ENCODE data around the gene HDAC10.
"Not testable (repeated sequence)": the region's sequence is repeated elsewhere in the genome, so short reads cannot be mapped to it uniquely, and the experiment has no call there.

HDAC10 gene

GRCh38 chr22:50278956-50279619 lies 28.0 kb upstream of the HDAC10 start:
- Histone ChIP-seq H3K9me3 (no peaks in the 10 kb centered on the region), H3K4me1 (peaks cover 23% of the 10 kb centered on the region), H3K9ac (no peak overlapping the region), H3K36me3 (peaks cover 93% of the 10 kb centered on the region), H4K20me1 (peaks cover 86% of the 10 kb centered on the region), H3K4me2 (no peak overlapping the region), H3K27ac (no peak overlapping the region), H3K27me3 (no peaks in the 10 kb centered on the region), H3K4me3 (no peak overlapping the region)
- no peak for TF ChIP-seq Cebpa-rat (IDR thresholded peaks at IDR 0.05)

DNA sequence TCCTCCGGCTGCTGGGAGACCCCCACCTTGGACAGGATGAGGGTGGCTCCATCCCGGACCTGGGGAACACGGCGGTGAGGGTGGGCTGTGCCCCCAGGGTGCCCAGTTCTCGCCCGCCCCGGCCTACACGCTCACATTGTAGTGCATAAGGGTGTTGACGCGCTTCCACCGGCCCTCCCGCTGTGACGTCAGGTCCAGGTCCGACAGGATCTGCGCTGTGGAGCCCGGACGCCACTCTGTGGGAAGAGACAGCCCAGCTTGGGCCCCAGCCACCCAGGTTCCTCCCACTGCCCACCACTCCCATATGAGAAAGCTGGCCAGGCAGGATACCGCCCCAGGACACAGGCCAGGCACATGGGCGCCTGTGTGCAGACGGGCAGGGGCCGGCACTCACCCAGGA lies 27.4 kb upstream of the HDAC10 start:
- no peak for TF ChIP-seq Cebpa-rat (IDR thresholded peaks at IDR 0.05)
- peaks cover 88% of the 10 kb centered on the region for H4K20me1 ChIP-seq
- no peak overlapping the region for H3K4me3 ChIP-seq
- no peaks in the 10 kb centered on the region for H3K27me3 ChIP-seq
- peaks cover 92% of the 10 kb centered on the region for H3K36me3 ChIP-seq
- H3K4me1 ChIP-seq = peaks cover 29% of the 10 kb centered on the region
- H3K9ac ChIP-seq = no peak overlapping the region
- no peaks in the 10 kb centered on the region for H3K9me3 ChIP-seq
- H3K4me2 ChIP-seq = no peak overlapping the region
- no peak overlapping the region for H3K27ac ChIP-seq

DNA sequence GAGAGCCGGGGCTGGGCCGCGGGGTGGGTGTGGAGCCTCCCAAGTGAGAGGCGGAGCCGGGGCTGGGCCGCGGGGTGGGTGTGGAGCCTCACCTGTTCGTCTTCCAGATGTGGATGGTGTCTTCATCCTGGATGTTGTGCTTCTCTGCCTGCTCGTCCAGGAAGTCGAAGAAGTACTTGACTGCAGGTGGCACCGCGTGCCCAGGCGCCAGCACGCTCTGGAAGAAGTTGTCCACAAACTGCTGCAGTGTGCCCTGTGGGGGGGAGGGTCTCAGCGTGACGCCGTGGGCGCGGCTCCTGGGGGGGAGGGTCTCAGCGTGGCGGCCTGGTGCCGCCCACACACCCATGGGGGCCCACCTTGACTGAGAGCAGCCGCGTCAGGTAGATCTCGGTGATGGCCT lies 26.7 kb upstream of the HDAC10 start:
- H3K9ac ChIP-seq = no peak overlapping the region
- peaks cover 85% of the 10 kb centered on the region for H3K36me3 ChIP-seq
- H3K4me1 ChIP-seq = peaks cover 33% of the 10 kb centered on the region
- H3K4me3 ChIP-seq = no peak overlapping the region
- no peak overlapping the region for H3K27ac ChIP-seq
- no peak overlapping the region for H3K4me2 ChIP-seq
- H3K27me3 ChIP-seq = no peaks in the 10 kb centered on the region
- peaks cover 87% of the 10 kb centered on the region for H4K20me1 ChIP-seq
- no peaks in the 10 kb centered on the region for H3K9me3 ChIP-seq
- TF ChIP-seq Cebpa-rat (IDR thresholded peaks at IDR 0.05) = no peak

GRCh38 chr22:50276143-50276542 lies 25.1 kb upstream of the HDAC10 start:
- peaks cover 78% of the 10 kb centered on the region for H4K20me1 ChIP-seq
- H3K4me3 ChIP-seq = no peak overlapping the region
- H3K9me3 ChIP-seq = no peaks in the 10 kb centered on the region
- no peak overlapping the region for H3K9ac ChIP-seq
- H3K4me2 ChIP-seq = peak overlapping the region; percentile 8; the same call in 1 of the 2 replicates
- peaks cover 69% of the 10 kb centered on the region for H3K36me3 ChIP-seq
- H3K27me3 ChIP-seq = no peaks in the 10 kb centered on the region
- H3K27ac ChIP-seq = no peak overlapping the region
- TF ChIP-seq Cebpa-rat (IDR thresholded peaks at IDR 0.05) = no peak
- peaks cover 49% of the 10 kb centered on the region for H3K4me1 ChIP-seq

DNA sequence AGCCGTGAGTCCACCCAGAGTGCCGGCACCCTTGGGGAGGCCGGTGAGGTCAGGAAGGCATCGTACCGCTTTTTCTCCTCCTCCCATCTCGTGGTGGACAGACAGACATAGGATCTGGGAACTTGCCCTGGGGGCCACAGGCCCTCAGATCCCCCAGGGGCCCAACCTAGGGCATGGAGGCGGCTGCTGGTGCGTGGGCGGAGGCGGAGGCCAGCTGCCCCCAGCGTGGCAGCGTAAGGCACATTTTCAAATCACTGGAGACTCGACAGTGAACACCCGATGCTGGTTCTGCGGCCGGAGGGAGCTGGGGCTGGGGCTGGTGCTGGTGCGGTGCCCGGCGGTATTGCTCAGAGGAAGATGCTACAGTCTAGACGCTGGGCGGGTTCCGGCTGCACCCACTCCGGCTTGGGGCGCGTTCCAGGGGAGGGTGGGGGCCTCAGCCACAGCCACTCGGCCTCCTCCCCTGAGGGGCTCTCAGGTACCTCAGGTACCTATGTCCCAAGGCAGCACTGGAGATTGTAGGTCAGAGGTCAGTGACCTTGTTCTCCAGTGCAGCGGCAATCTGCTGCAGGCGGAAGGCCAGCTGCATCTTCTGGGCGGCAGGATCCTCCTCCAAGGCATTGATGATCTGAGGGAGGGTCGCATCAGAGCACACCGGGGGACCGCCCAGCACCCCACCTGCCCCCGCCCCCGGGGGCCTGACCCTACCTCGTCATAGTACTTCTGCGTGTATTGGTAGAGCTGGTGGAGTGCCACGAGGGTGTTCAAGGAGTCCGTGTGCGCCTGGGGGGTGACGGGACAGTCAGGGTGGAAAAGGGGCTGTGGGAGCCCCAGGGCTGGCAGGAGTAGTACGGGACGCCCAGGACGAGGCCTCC lies 24.4 kb upstream of the HDAC10 start:
- peak overlapping the region; percentile 8; the same call in 1 of the 2 replicates for H3K4me2 ChIP-seq
- H3K27ac ChIP-seq = no peak overlapping the region
- no peak overlapping the region for H3K4me3 ChIP-seq
- H3K4me1 ChIP-seq = peaks cover 57% of the 10 kb centered on the region
- H3K36me3 ChIP-seq = peaks cover 62% of the 10 kb centered on the region
- no peaks in the 10 kb centered on the region for H3K9me3 ChIP-seq
- no peak overlapping the region for H3K9ac ChIP-seq
- H3K27me3 ChIP-seq = no peaks in the 10 kb centered on the region
- TF ChIP-seq Cebpa-rat (IDR thresholded peaks at IDR 0.05) = no peak
- H4K20me1 ChIP-seq = peaks cover 78% of the 10 kb centered on the region

DNA sequence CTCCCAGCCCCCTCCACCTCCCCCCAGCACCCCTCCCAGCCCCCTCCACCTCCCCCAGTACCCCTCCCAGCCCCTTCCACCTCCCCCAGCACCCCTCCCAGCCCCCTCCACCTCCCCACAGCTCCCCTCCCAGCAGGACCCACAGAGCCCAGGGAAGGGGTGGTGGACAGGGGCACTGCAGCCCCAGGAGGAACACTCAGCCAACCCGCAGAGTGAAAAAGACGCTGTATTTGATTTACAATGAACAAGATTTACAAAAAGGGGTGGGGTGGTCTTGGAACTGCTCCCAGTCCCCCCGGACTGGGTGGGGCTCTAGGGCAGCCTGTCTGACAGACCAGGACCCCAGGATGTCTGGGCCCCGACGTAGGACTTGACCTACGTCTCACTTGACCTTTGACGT lies 23.7 kb upstream of the HDAC10 start:
- peaks cover 56% of the 10 kb centered on the region for H3K36me3 ChIP-seq
- H3K4me2 ChIP-seq = no peak overlapping the region
- H4K20me1 ChIP-seq = peaks cover 71% of the 10 kb centered on the region
- H3K4me1 ChIP-seq = peaks cover 58% of the 10 kb centered on the region
- H3K9me3 ChIP-seq = no peaks in the 10 kb centered on the region
- no peak overlapping the region for H3K27ac ChIP-seq
- no peak overlapping the region for H3K9ac ChIP-seq
- no peak overlapping the region for H3K4me3 ChIP-seq
- no peaks in the 10 kb centered on the region for H3K27me3 ChIP-seq
- no peak for TF ChIP-seq Cebpa-rat (IDR thresholded peaks at IDR 0.05)

DNA sequence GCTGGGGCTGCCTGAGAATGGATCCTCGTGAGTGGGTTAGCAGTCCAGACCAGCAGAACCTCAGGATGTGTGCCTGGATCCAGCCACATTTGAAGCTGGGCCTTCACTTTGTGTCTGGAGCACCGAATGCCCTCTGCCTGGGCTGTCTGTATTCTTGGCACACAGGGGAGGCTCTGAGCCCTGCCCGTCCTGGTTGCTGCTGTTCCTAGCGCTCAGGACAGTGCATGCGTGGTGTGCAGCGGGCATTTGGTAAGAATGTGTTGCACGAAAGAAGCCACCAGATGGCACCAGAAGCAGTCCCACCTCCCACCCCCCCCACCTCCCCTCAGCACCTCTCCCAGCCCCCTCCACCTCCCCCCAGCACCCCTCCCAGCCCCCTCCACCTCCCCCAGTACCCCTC lies 23.2 kb upstream of the HDAC10 start:
- Histone ChIP-seq H3K4me2 (peak overlapping the region; percentile 20; the same call in 1 of the 2 replicates), H3K4me3 (no peak overlapping the region), H3K36me3 (peaks cover 51% of the 10 kb centered on the region), H3K9ac (no peak overlapping the region), H4K20me1 (peaks cover 70% of the 10 kb centered on the region), H3K27me3 (no peaks in the 10 kb centered on the region), H3K27ac (no peak overlapping the region), H3K9me3 (no peaks in the 10 kb centered on the region), H3K4me1 (peaks cover 63% of the 10 kb centered on the region)
- no peak for TF ChIP-seq Cebpa-rat (IDR thresholded peaks at IDR 0.05)

- not testable (repeated sequence) for H3K27me3 ChIP-seq, H3K27ac ChIP-seq, H3K9me3 ChIP-seq, H3K9ac ChIP-seq, H3K4me3 ChIP-seq
- H4K20me1 ChIP-seq = peaks cover 70% of the 10 kb centered on the region
- H3K36me3 ChIP-seq = peaks cover 46% of the 10 kb centered on the region
- H3K4me2 ChIP-seq = peak overlapping the region; percentile 20; the same call in 1 of the 2 replicates
- peaks cover 68% of the 10 kb centered on the region for H3K4me1 ChIP-seq
These were observed 22.7 kb upstream of the HDAC10 start for GRCh38 chr22:50273781-50274180.

DNA sequence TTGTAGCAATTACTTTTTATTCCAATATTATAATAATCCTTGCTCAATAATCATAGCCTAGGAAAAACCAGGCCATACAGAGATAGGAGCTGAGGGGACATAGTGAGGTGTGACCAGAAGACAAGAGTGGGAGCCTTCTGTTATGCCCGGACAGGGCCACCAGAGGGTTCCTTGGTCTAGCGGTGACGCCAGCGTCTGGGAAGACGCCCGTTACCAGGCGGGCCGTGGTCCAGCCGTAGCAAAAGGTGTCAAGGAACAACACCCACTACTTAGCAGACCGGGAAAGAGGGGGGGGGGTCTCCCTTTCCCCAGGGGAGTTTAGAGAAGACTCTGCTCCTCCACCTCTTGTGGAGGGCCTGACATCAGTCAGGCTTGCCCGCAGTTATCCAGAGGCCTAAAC lies 22.3 kb upstream of the HDAC10 start:
- not testable (repeated sequence) for H3K9ac ChIP-seq, H3K27me3 ChIP-seq, H3K27ac ChIP-seq, H3K4me2 ChIP-seq, H3K9me3 ChIP-seq, H3K4me3 ChIP-seq
- H4K20me1 ChIP-seq = peaks cover 68% of the 10 kb centered on the region
- H3K36me3 ChIP-seq = peaks cover 41% of the 10 kb centered on the region
- H3K4me1 ChIP-seq = peaks cover 73% of the 10 kb centered on the region

All from BLaER1 (cell line).